HEK293 (cell line): ENCODE measurements around the gene PDIA6.

Experiments used
- CTCF ChIA-PET: fragments of 350-600 bp; formaldehyde crosslinking; extraction: SDS; loops from one replicate; lab custom pipeline; 2021; ENCODE audit warnings: antibody characterized with exemption; lab: Yijun Ruan, JAX
- POLR2A ChIA-PET: fragments of 300-600 bp; formaldehyde crosslinking; extraction: SDS; loops from one replicate; lab custom pipeline; 2020; ENCODE audit warnings: antibody characterized with exemption, inconsistent platforms; lab: Yijun Ruan, JAX
- H3K27ac ChIP-seq: fragments of 200-500 bp; sonication (Bioruptor generic); 2 replicates; pipeline ENCODE4 v1.5.1; 2014; ENCODE audit warnings: low read depth, low read length, control low read depth, inconsistent platforms; ENCODE audit errors: extremely low read depth
- H3K36me3 ChIP-seq, 2 experiments: fragments of 200-500 bp in 1 of 2; sonication (Bioruptor generic) in 1 of 2; 1 replicate in 1 of 2; 2 replicates in 1 of 2; pipeline ENCODE4 v1.5.1; 2014 to 2017; ENCODE audit warnings: inconsistent platforms in 2 of 2, low read length in 2 of 2; ENCODE audit not compliant: control insufficient read depth in 2 of 2, insufficient read depth in 1 of 2
- H3K4me1 ChIP-seq: fragments of 200-500 bp; sonication (Bioruptor generic); 2 replicates; pipeline ENCODE4 v1.5.1; 2014; ENCODE audit warnings: mild to moderate bottlenecking, low read length, inconsistent platforms; ENCODE audit not compliant: control insufficient read depth, insufficient read depth
- H3K4me3 ChIP-seq: 2 replicates; pipeline ENCODE4 v1.5.1; 2011; ENCODE audit warnings: low read depth, mild to moderate bottlenecking, control low read depth, low read length, moderate library complexity
- H3K9me3 ChIP-seq: fragments of 200-500 bp; sonication (Bioruptor generic); 2 replicates; pipeline ENCODE4 v1.5.1; 2014; ENCODE audit warnings: low read depth, low read length, inconsistent platforms; ENCODE audit not compliant: control insufficient read depth, insufficient read depth
- BCL11B ChIP-seq: fragments of 450-650 bp; formaldehyde crosslinking; IDR thresholded peaks from 2 replicates; pipeline ENCODE4 v1.5.1; 2016; ENCODE audit warnings: low read depth, missing biosample characterization, missing genetic modification characterization
- GLIS1 ChIP-seq: fragments of 450-650 bp; formaldehyde crosslinking; IDR thresholded peaks from 2 replicates; pipeline ENCODE4 v1.5.1; 2016; ENCODE audit warnings: missing biosample characterization, missing genetic modification characterization
- HOXA7 ChIP-seq: sonication (generic); formaldehyde crosslinking; IDR thresholded peaks from 2 replicates; pipeline ENCODE4 v1.8.1; 2022; ENCODE audit warnings: missing genetic modification reagents, borderline replicate concordance
- HOXD13 ChIP-seq: sonication (generic); formaldehyde crosslinking; IDR thresholded peaks from 2 replicates; pipeline ENCODE4 v1.8.0; 2022; ENCODE audit warnings: missing genetic modification reagents, borderline replicate concordance
- KLF8 ChIP-seq: fragments of 450-650 bp; formaldehyde crosslinking; IDR thresholded peaks from 2 replicates; pipeline ENCODE4 v1.5.1; 2016; ENCODE audit warnings: missing biosample characterization, missing genetic modification characterization
- YY2 ChIP-seq: fragments of 450-650 bp; formaldehyde crosslinking; IDR thresholded peaks from 2 replicates; pipeline ENCODE4 v1.5.1; 2016; ENCODE audit warnings: missing biosample characterization, missing genetic modification characterization
- ZBTB20 ChIP-seq: fragments of 450-650 bp; formaldehyde crosslinking; IDR thresholded peaks from 2 replicates; pipeline ENCODE4 v1.5.1; 2016; ENCODE audit warnings: missing biosample characterization, missing genetic modification characterization
- ZNF133 ChIP-seq: fragments of 450-650 bp; formaldehyde crosslinking; IDR thresholded peaks from 2 replicates; pipeline ENCODE4 v1.5.1; 2016; ENCODE audit warnings: missing biosample characterization, missing genetic modification characterization
- ZNF138 ChIP-seq: fragments of 450-650 bp; formaldehyde crosslinking; IDR thresholded peaks from 2 replicates; pipeline ENCODE4 v1.5.1; 2016; ENCODE audit warnings: missing biosample characterization, missing genetic modification characterization, borderline replicate concordance
- ZNF169 ChIP-seq: fragments of 450-650 bp; formaldehyde crosslinking; IDR thresholded peaks from 2 replicates; pipeline ENCODE4 v1.5.1; 2016; ENCODE audit warnings: missing biosample characterization, missing genetic modification characterization
- ZNF23 ChIP-seq: fragments of 450-650 bp; formaldehyde crosslinking; IDR thresholded peaks from 2 replicates; pipeline ENCODE4 v1.5.1; 2016; ENCODE audit warnings: missing biosample characterization, missing genetic modification characterization, borderline replicate concordance
- ZNF292 ChIP-seq: fragments of 450-650 bp; formaldehyde crosslinking; IDR thresholded peaks from 2 replicates; pipeline ENCODE4 v1.5.1; 2016; ENCODE audit warnings: low read depth, missing biosample characterization, missing genetic modification characterization, borderline replicate concordance
- ZNF324 ChIP-seq: fragments of 450-650 bp; formaldehyde crosslinking; IDR thresholded peaks from 2 replicates; pipeline ENCODE4 v1.5.1; 2016; ENCODE audit warnings: missing biosample characterization, missing genetic modification characterization
- ZNF426 ChIP-seq: fragments of 450-650 bp; formaldehyde crosslinking; IDR thresholded peaks from 2 replicates; pipeline ENCODE4 v1.5.1; 2017; ENCODE audit warnings: missing biosample characterization, missing genetic modification characterization, mild to moderate bottlenecking, inconsistent platforms, moderate library complexity
- ZNF433 ChIP-seq: fragments of 450-650 bp; formaldehyde crosslinking; IDR thresholded peaks from 2 replicates; pipeline ENCODE4 v1.5.1; 2016; ENCODE audit warnings: missing biosample characterization, missing genetic modification characterization, low read depth
- ZNF510 ChIP-seq: fragments of 450-650 bp; formaldehyde crosslinking; IDR thresholded peaks from 2 replicates; pipeline ENCODE4 v1.5.1; 2018; ENCODE audit warnings: mild to moderate bottlenecking, missing genetic modification characterization, missing biosample characterization; ENCODE audit not compliant: insufficient replicate concordance
- ZNF529 ChIP-seq: fragments of 450-650 bp; formaldehyde crosslinking; IDR thresholded peaks from 2 replicates; pipeline ENCODE4 v1.5.1; 2017; ENCODE audit warnings: missing genetic modification characterization, missing biosample characterization; ENCODE audit not compliant: insufficient replicate concordance
- ZNF549 ChIP-seq: fragments of 450-650 bp; IDR thresholded peaks from 2 replicates; pipeline ENCODE4 v1.5.1; 2018; ENCODE audit warnings: missing biosample characterization, missing genetic modification characterization, mild to moderate bottlenecking, inconsistent platforms, moderate library complexity
- ZNF560 ChIP-seq: fragments of 450-650 bp; formaldehyde crosslinking; IDR thresholded peaks from 2 replicates; pipeline ENCODE4 v1.5.1; 2017; ENCODE audit warnings: missing biosample characterization, missing genetic modification characterization, borderline replicate concordance
- ZNF670 ChIP-seq: fragments of 450-650 bp; formaldehyde crosslinking; IDR thresholded peaks from 2 replicates; pipeline ENCODE4 v1.5.1; 2016; ENCODE audit warnings: missing biosample characterization, missing genetic modification characterization, low read depth
- ZNF747 ChIP-seq: fragments of 450-650 bp; formaldehyde crosslinking; IDR thresholded peaks from 2 replicates; pipeline ENCODE4 v1.5.1; 2016; ENCODE audit warnings: missing biosample characterization, missing genetic modification characterization
- ZNF792 ChIP-seq: fragments of 450-650 bp; formaldehyde crosslinking; IDR thresholded peaks from 2 replicates; pipeline ENCODE4 v1.5.1; 2016; ENCODE audit warnings: missing biosample characterization, missing genetic modification characterization
- TF ChIP-seq, protein P1 (sequence below): fragments of 450-650 bp; formaldehyde crosslinking; IDR thresholded peaks from 2 replicates; pipeline ENCODE4 v1.5.1; 2016; ENCODE audit warnings: missing biosample characterization, missing genetic modification characterization, low read depth
- TF ChIP-seq, protein P2 (sequence below): fragments of 450-650 bp; formaldehyde crosslinking; IDR thresholded peaks from 2 replicates; pipeline ENCODE4 v1.5.1; 2016; ENCODE audit warnings: missing biosample characterization, missing genetic modification characterization
- TF ChIP-seq, protein P3 (sequence below): fragments of 450-650 bp; formaldehyde crosslinking; IDR thresholded peaks from 2 replicates; pipeline ENCODE4 v1.5.1; 2016; ENCODE audit warnings: missing biosample characterization, missing genetic modification characterization

The PDIA6 gene

DNA sequence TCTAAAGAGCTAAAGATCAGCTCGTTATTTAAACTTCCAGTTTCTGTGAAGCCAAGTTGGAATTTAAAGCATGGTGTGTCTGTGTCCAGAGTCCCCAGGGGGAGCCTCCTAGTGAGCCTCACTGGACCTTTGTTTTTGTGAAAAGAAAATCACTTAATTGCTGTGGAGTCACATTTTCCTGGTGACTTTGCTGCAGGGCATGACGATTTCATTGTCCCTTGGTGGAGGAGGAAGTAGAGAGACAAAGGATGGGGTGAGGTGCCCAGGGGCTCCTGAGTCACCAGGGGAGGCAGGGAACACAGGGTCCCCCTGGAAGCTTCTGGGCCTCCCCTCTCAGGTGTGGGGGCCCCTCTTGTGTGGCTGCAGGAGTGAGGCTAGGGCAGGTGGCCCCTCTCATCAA, 71.4 kb downstream of the PDIA6 start:
- ChIA-PET POLR2A (no interaction called here), CTCF (no interaction called here)
- TF ChIP-seq KLF8 (tag by site-specific recombination), result no peak
- peak; percentile 65 for TF ChIP-seq GLIS1 (tag by site-specific recombination)
- H3K9me3 ChIP-seq, result no peaks in the 10 kb centered on the region
- H3K27ac ChIP-seq, result no peak overlapping the region
- H3K36me3 ChIP-seq, result no peaks in the 10 kb centered on the region
- no peaks in the 10 kb centered on the region for H3K4me1 ChIP-seq
- H3K4me3 ChIP-seq, result no peak overlapping the region

DNA sequence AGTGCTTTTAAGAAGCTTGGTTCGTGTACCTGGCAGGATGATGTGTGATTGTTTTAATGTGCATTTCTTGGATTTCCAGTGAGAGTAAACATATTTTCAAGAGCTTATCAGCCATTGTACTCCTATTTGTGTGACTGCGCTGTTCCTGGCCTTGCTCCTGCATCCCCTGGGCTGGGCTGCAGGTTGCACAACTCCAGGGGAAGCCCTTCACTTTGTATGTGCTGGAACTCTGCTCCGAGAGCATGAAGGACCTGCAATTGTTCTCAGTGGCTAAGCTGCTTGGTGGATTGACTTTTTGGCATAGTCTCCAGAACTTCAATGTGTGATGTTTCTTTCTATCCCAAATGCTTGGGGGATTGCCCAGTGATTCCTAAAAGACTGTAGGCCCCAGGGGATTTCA, 72.4 kb downstream of the PDIA6 start:
- TF ChIP-seq ZNF670 (tag by site-specific recombination) (no peak), ZNF292 (no peak), ZNF138 (no peak), ZNF747 (tag by site-specific recombination) (no peak), ZNF792 (tag by site-specific recombination) (no peak), ZNF560 (tag by site-specific recombination) (no peak), ZNF169 (tag by site-specific recombination) (no peak), HOXD13 (CRISPR knock-in tag) (no peak), ZNF324 (tag by site-specific recombination) (no peak), ZBTB20 (tag by site-specific recombination) (no peak)
- TF ChIP-seq, all 188 proteins: peak for 0
- Histone ChIP-seq H3K36me3 (no peaks in the 10 kb centered on the region), H3K4me3 (no peak overlapping the region), H3K27ac (no peak overlapping the region), H3K4me1 (no peaks in the 10 kb centered on the region), H3K9me3 (no peaks in the 10 kb centered on the region)
- CTCF ChIA-PET, result no interaction called here
- POLR2A ChIA-PET, result no interaction called here

DNA sequence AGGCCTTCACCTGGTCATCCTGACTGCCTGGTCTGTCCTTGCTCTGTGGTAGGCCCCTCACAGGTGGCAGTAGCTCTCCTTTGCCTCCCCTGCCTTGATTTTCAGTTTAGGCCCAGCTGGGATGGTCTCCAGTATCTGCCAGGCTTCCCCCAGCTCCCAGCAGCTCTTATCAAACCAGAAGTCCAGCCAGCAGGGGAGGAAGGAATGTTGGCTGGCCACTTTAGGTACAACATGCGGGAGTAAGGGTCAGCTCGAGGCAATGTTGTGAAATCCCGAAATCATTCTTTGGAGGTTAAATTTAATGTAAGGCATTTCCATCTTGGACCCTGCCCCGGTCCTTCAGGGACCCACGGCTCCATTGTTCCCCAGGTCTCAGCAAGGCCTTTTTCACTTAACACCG, 74.4 kb downstream of the PDIA6 start:
- Histone ChIP-seq H3K4me3 (no peak overlapping the region), H3K4me1 (peaks cover 5% of the 10 kb centered on the region), H3K27ac (no peak overlapping the region), H3K9me3 (no peaks in the 10 kb centered on the region), H3K36me3 (no peaks in the 10 kb centered on the region)
- no peak for TF ChIP-seq ZNF133
- no peak for TF ChIP-seq ZNF23 (tag by site-specific recombination)
- TF ChIP-seq, protein P1, sequence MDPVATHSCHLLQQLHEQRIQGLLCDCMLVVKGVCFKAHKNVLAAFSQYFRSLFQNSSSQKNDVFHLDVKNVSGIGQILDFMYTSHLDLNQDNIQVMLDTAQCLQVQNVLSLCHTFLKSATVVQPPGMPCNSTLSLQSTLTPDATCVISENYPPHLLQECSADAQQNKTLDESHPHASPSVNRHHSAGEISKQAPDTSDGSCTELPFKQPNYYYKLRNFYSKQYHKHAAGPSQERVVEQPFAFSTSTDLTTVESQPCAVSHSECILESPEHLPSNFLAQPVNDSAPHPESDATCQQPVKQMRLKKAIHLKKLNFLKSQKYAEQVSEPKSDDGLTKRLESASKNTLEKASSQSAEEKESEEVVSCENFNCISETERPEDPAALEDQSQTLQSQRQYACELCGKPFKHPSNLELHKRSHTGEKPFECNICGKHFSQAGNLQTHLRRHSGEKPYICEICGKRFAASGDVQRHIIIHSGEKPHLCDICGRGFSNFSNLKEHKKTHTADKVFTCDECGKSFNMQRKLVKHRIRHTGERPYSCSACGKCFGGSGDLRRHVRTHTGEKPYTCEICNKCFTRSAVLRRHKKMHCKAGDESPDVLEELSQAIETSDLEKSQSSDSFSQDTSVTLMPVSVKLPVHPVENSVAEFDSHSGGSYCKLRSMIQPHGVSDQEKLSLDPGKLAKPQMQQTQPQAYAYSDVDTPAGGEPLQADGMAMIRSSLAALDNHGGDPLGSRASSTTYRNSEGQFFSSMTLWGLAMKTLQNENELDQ (tag by site-specific recombination), result no peak
- no peak for TF ChIP-seq ZNF426
- TF ChIP-seq HOXA7 (CRISPR knock-in tag), result no peak
- TF ChIP-seq ZNF510 (tag by site-specific recombination), result no peak
- TF ChIP-seq ZNF529 (tag by site-specific recombination), result no peak
- TF ChIP-seq BCL11B, result no peak
- TF ChIP-seq ZNF433 (tag by site-specific recombination), result no peak
- TF ChIP-seq, protein P2, sequence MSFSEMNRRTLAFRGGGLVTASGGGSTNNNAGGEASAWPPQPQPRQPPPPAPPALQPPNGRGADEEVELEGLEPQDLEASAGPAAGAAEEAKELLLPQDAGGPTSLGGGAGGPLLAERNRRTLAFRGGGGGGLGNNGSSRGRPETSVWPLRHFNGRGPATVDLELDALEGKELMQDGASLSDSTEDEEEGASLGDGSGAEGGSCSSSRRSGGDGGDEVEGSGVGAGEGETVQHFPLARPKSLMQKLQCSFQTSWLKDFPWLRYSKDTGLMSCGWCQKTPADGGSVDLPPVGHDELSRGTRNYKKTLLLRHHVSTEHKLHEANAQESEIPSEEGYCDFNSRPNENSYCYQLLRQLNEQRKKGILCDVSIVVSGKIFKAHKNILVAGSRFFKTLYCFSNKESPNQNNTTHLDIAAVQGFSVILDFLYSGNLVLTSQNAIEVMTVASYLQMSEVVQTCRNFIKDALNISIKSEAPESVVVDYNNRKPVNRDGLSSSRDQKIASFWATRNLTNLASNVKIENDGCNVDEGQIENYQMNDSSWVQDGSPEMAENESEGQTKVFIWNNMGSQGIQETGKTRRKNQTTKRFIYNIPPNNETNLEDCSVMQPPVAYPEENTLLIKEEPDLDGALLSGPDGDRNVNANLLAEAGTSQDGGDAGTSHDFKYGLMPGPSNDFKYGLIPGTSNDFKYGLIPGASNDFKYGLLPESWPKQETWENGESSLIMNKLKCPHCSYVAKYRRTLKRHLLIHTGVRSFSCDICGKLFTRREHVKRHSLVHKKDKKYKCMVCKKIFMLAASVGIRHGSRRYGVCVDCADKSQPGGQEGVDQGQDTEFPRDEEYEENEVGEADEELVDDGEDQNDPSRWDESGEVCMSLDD (tag by site-specific recombination), result no peak
- TF ChIP-seq YY2 (tag by site-specific recombination), result no peak
- TF ChIP-seq ZNF549, result no peak
- TF ChIP-seq, protein P3, sequence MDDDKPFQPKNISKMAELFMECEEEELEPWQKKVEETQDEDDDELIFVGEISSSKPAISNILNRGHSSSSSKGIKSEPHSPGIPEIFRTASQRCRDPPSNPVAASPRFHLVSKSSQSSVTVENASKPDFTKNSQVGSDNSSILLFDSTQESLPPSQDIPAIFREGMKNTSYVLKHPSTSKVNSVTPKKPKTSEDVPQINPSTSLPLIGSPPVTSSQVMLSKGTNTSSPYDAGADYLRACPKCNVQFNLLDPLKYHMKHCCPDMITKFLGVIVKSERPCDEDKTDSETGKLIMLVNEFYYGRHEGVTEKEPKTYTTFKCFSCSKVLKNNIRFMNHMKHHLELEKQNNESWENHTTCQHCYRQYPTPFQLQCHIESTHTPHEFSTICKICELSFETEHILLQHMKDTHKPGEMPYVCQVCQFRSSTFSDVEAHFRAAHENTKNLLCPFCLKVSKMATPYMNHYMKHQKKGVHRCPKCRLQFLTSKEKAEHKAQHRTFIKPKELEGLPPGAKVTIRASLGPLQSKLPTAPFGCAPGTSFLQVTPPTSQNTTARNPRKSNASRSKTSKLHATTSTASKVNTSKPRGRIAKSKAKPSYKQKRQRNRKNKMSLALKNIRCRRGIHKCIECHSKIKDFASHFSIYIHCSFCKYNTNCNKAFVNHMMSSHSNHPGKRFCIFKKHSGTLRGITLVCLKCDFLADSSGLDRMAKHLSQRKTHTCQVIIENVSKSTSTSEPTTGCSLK (tag by site-specific recombination), result no peak
- ChIA-PET CTCF (interaction anchor here (0.6 kb wide), 1 partner anchor 27 kb away, joined by 5 read pairs; no protein-coding TSS in a partner anchor), POLR2A (no interaction called here)
